Natural killer cell treated with Interleukin-12 subunit alpha and Interleukin-12 subunit beta and Interleukin-15 and Interleukin-18, amount 100 ng/mL, for 72 hours (primary cell): ENCODE results near the gene COL4A2. TPM values are rescaled to one million over a fixed set of nuclear protein-coding genes. Genes with fewer than 3 reads are reported as not detected.
"Not testable (repeated sequence)": the region's sequence is repeated elsewhere in the genome, so short reads cannot be mapped to it uniquely, and the experiment has no call there.

Experiments
- ATAC-seq, 2 donors: fragments of 150-1000 bp; cut with Tn5 transposase in 1 of 2; sonication (Bioruptor Pico), chemical (Tn5 transposase) in 1 of 2; 2 replicates each; pipeline ENCODE4 v1.10.0; 2021
- DNase-seq: peaks from one replicate; pipeline ENCODE4 v3.0.0; 2022; ENCODE audit warnings: low spot score
- H3K27ac Mint-ChIP-seq, 2 donors: 1 replicate in 1 of 2; 2 replicates in 1 of 2; pipeline ENCODE4 v1.8.0; 2022; ENCODE audit warnings: mixed read lengths in 2 of 2, mild to moderate bottlenecking in 1 of 2, moderate library complexity in 1 of 2
- H3K27me3 Mint-ChIP-seq, 2 donors: 1 replicate in 1 of 2; 2 replicates in 1 of 2; pipeline ENCODE4 v1.8.0; 2022; ENCODE audit warnings: mixed read lengths in 2 of 2
- H3K36me3 Mint-ChIP-seq: one replicate; pipeline ENCODE4 v1.8.0; 2022; ENCODE audit warnings: mixed read lengths
- H3K4me1 Mint-ChIP-seq, 2 donors: 1 replicate in 1 of 2; 2 replicates in 1 of 2; pipeline ENCODE4 v1.8.0; 2022; ENCODE audit warnings: low read depth in 2 of 2, mixed read lengths in 2 of 2, mild to moderate bottlenecking in 1 of 2
- H3K4me3 Mint-ChIP-seq: one replicate; pipeline ENCODE4 v1.8.0; 2022; ENCODE audit warnings: mixed read lengths
- H3K9me3 Mint-ChIP-seq: 2 replicates; pipeline ENCODE4 v1.8.0; 2022; ENCODE audit warnings: mixed read lengths
- total RNA-seq, 2 donors: library from RNA; stranded (reverse); gene quantifications; one replicate each; pipeline ENCODE4 v1.2.3, GENCODE V29; 2022

COL4A2 gene
- total RNA-seq, 2 donors from 2014 or later, result not detected

GRCh38 chr13:110382830-110383229 is 75.7 kb downstream of the COL4A2 start:
- Mint-ChIP-seq H3K36me3 (peaks cover 5% of the 10 kb centered on the region), H3K27ac (no peak overlapping the region), H3K9me3 (peaks cover 20% of the 10 kb centered on the region), H3K4me1 (peaks cover 0 to 13% of the 10 kb centered on the region in 2 donors), H3K27me3 (peaks cover 4 to 7% of the 10 kb centered on the region in 2 donors), H3K4me3 (no peak overlapping the region)
- no peak for DNase-seq
- no peak for ATAC-seq

- ATAC-seq (no peak), DNase-seq (no peak)
- H3K4me3 Mint-ChIP-seq, result no peak overlapping the region
- H3K27me3 Mint-ChIP-seq, result peaks cover 30 to 34% of the 10 kb centered on the region in 2 donors
- H3K27ac Mint-ChIP-seq, result no peak overlapping the region
- peaks cover 0 to 6% of the 10 kb centered on the region in 2 donors for H3K4me1 Mint-ChIP-seq
- H3K36me3 Mint-ChIP-seq, result no peaks in the 10 kb centered on the region
- H3K9me3 Mint-ChIP-seq, result peaks cover 9% of the 10 kb centered on the region
These were observed 80.5 kb downstream of the COL4A2 start for GRCh38 chr13:110387451-110388107.

- no peak overlapping the region for H3K4me3 Mint-ChIP-seq
- H3K27ac Mint-ChIP-seq, result no peak overlapping the region
- peaks cover 4% of the 10 kb centered on the region for H3K9me3 Mint-ChIP-seq
- DNase-seq, result no peak
- ATAC-seq, result no peak
- H3K4me1 Mint-ChIP-seq, result peaks cover 0 to 6% of the 10 kb centered on the region in 2 donors
- peaks cover 26 to 28% of the 10 kb centered on the region in 2 donors for H3K27me3 Mint-ChIP-seq
- H3K36me3 Mint-ChIP-seq, result no peaks in the 10 kb centered on the region
These were observed 81.2 kb downstream of the COL4A2 start for GRCh38 chr13:110388108-110388943.

GRCh38 chr13:110390567-110390966 is 83.5 kb downstream of the COL4A2 start:
- H3K27ac Mint-ChIP-seq, result no peak overlapping the region
- DNase-seq (no peak), ATAC-seq (no peak)
- no peaks in the 10 kb centered on the region for H3K36me3 Mint-ChIP-seq
- peaks cover 0 to 3% of the 10 kb centered on the region in 2 donors for H3K4me1 Mint-ChIP-seq
- H3K4me3 Mint-ChIP-seq, result no peak overlapping the region
- H3K27me3 Mint-ChIP-seq, result peaks cover 26 to 38% of the 10 kb centered on the region in 2 donors
- H3K9me3 Mint-ChIP-seq, result no peaks in the 10 kb centered on the region

- DNase-seq (no peak), ATAC-seq (no peak)
- Mint-ChIP-seq H3K27me3 (peaks cover 26 to 38% of the 10 kb centered on the region in 2 donors), H3K9me3 (no peaks in the 10 kb centered on the region), H3K27ac (no peak overlapping the region), H3K4me1 (peaks cover 0 to 3% of the 10 kb centered on the region in 2 donors), H3K36me3 (no peaks in the 10 kb centered on the region), H3K4me3 (no peak overlapping the region)
These were observed 84.2 kb downstream of the COL4A2 start for GRCh38 chr13:110391273-110391672.

- Mint-ChIP-seq H3K27me3 (peaks cover 31 to 52% of the 10 kb centered on the region in 2 donors), H3K4me1 (peaks cover 0 to 3% of the 10 kb centered on the region in 2 donors), H3K36me3 (no peaks in the 10 kb centered on the region), H3K27ac (no peak overlapping the region), H3K4me3 (no peak overlapping the region), H3K9me3 (no peaks in the 10 kb centered on the region)
- no peak for ATAC-seq
- no peak for DNase-seq
These were observed 85.6 kb downstream of the COL4A2 start for GRCh38 chr13:110392510-110393240.

- Mint-ChIP-seq H3K27me3 (peaks cover 39 to 59% of the 10 kb centered on the region in 2 donors), H3K9me3 (no peaks in the 10 kb centered on the region), H3K4me1 (peaks cover 0 to 2% of the 10 kb centered on the region in 2 donors), H3K27ac (no peak overlapping the region), H3K36me3 (no peaks in the 10 kb centered on the region), H3K4me3 (no peak overlapping the region)
- ATAC-seq (no peak), DNase-seq (no peak)
These were observed 86.7 kb downstream of the COL4A2 start for GRCh38 chr13:110393761-110394160.

GRCh38 chr13:110394371-110394841 is 87.3 kb downstream of the COL4A2 start:
- Mint-ChIP-seq H3K4me3 (no peak overlapping the region), H3K36me3 (no peaks in the 10 kb centered on the region), H3K27ac (no peak overlapping the region), H3K9me3 (no peaks in the 10 kb centered on the region), H3K27me3 (peaks cover 36 to 57% of the 10 kb centered on the region in 2 donors), H3K4me1 (no peaks in the 10 kb centered on the region)
- no peak for DNase-seq
- no peak for ATAC-seq

- not testable (repeated sequence) for DNase-seq, H3K4me3 Mint-ChIP-seq, H3K4me1 Mint-ChIP-seq, H3K9me3 Mint-ChIP-seq, H3K27ac Mint-ChIP-seq, ATAC-seq, H3K36me3 Mint-ChIP-seq
- peaks cover 36 to 65% of the 10 kb centered on the region in 2 donors for H3K27me3 Mint-ChIP-seq
These were observed 88.5 kb downstream of the COL4A2 start for GRCh38 chr13:110395616-110396015.

GRCh38 chr13:110396476-110396875 is 89.4 kb downstream of the COL4A2 start:
- Mint-ChIP-seq H3K4me3 (no peak overlapping the region), H3K27me3 (peaks cover 31 to 56% of the 10 kb centered on the region in 2 donors), H3K27ac (no peak overlapping the region), H3K4me1 (no peaks in the 10 kb centered on the region), H3K36me3 (no peaks in the 10 kb centered on the region), H3K9me3 (no peaks in the 10 kb centered on the region)
- DNase-seq (no peak), ATAC-seq (no peak)

- no peaks in the 10 kb centered on the region for H3K36me3 Mint-ChIP-seq
- H3K27ac Mint-ChIP-seq, result no peak overlapping the region
- ATAC-seq (no peak), DNase-seq (no peak)
- no peaks in the 10 kb centered on the region for H3K9me3 Mint-ChIP-seq
- H3K4me3 Mint-ChIP-seq, result no peak overlapping the region
- no peaks in the 10 kb centered on the region for H3K4me1 Mint-ChIP-seq
- H3K27me3 Mint-ChIP-seq, result peaks cover 30 to 55% of the 10 kb centered on the region in 2 donors
These were observed 89.9 kb downstream of the COL4A2 start for GRCh38 chr13:110396913-110397381.

GRCh38 chr13:110397436-110398115 is 90.5 kb downstream of the COL4A2 start:
- H3K36me3 Mint-ChIP-seq, result no peaks in the 10 kb centered on the region
- H3K4me1 Mint-ChIP-seq, result no peaks in the 10 kb centered on the region
- no peaks in the 10 kb centered on the region for H3K9me3 Mint-ChIP-seq
- DNase-seq (no peak), ATAC-seq (no peak)
- H3K4me3 Mint-ChIP-seq, result no peak overlapping the region
- H3K27ac Mint-ChIP-seq, result no peak overlapping the region
- peaks cover 26 to 57% of the 10 kb centered on the region in 2 donors for H3K27me3 Mint-ChIP-seq
